SU-DHL-6 (cell line): ENCODE measurements around the gene PINLYP.

Source experiments
- CTCF ChIP-seq: fragments of 200-600 bp; sonication (generic); IDR thresholded peaks from one replicate; pipeline ENCODE4 v1.5.1; 2017; ENCODE audit warnings: antibody characterized with exemption, mild to moderate bottlenecking, low read length, moderate library complexity; ENCODE audit not compliant: insufficient read depth, poor library complexity, severe bottlenecking
- EZH2phosphoT487 ChIP-seq: fragments of 200-600 bp; sonication (generic), shearing (Covaris generic); conservative IDR thresholded peaks from 2 replicates; pipeline ENCODE4 v1.6.1; 2018; ENCODE audit warnings: mild to moderate bottlenecking, antibody characterized with exemption, low read length, moderate library complexity, mixed read lengths

- no peak for TF ChIP-seq CTCF
- no peak for TF ChIP-seq EZH2phosphoT487
Measured at GRCh38 chr19:43610493-43610892, 34.9 kb downstream of the PINLYP start.
